Thoracic aorta (tissue), 2 donors: ENCODE results near the gene LBHD2. TPM values are rescaled to one million over a fixed set of nuclear protein-coding genes. Genes with fewer than 3 reads are reported as not detected.

Experiments used
- ATAC-seq: fragments of 150-250 bp; one replicate; pipeline ENCODE4 v1.8.0; 2017; ENCODE audit warnings: low read depth; ENCODE audit not compliant: insufficient number of reproducible peaks, low FRiP score
- DNase-seq: peaks from one replicate; pipeline ENCODE4 v3.0.0-alpha.2; 2020; ENCODE audit warnings: low spot score
- H3K27ac ChIP-seq, 2 donors: fragments of 200-600 bp; sonication (generic); 1 replicate in 1 of 2; 2 replicates in 1 of 2; pipeline ENCODE4 v1.5.1; 2016; ENCODE audit warnings: mild to moderate bottlenecking in 2 of 2, moderate library complexity in 2 of 2
- H3K27me3 ChIP-seq: fragments of 200-600 bp; sonication (generic); replicated peaks from 2 replicates; pipeline ENCODE4 v1.6.0; 2016; ENCODE audit warnings: mild to moderate bottlenecking; ENCODE audit not compliant: insufficient read depth
- H3K36me3 ChIP-seq: fragments of 200-600 bp; sonication (generic); one replicate; pipeline ENCODE4 v1.5.1; 2016
- H3K4me1 ChIP-seq, 2 donors: fragments of 200-600 bp; sonication (generic); 1 replicate in 1 of 2; 2 replicates in 1 of 2; pipeline versions ENCODE4 v1.5.1 to v1.6.0; 2016; ENCODE audit warnings: low read depth in 2 of 2, mild to moderate bottlenecking in 1 of 2; ENCODE audit not compliant: control insufficient read depth in 1 of 2
- H3K4me3 ChIP-seq: fragments of 200-600 bp; sonication (generic); 2 replicates; pipeline ENCODE4 v1.5.1; 2016; ENCODE audit warnings: mild to moderate bottlenecking
- H3K9me3 ChIP-seq: fragments of 200-600 bp; sonication (generic); 2 replicates; pipeline ENCODE4 v1.5.1; 2016
- CTCF ChIP-seq: fragments of 200-600 bp; sonication (generic); IDR thresholded peaks from one replicate; pipeline ENCODE4 v1.5.1; 2019; ENCODE audit warnings: antibody characterized with exemption
- total RNA-seq, 2 donors: library from RNA; depleted of rRNA; stranded (reverse); fragments of >200 nt; gene quantifications; one replicate each; pipeline versions ENCODE4 v1.1.0 to v1.2.3, GENCODE V29; 2016

Gene LBHD2
- total RNA-seq, 2 donors from 2014 or later, result not detected

DNA sequence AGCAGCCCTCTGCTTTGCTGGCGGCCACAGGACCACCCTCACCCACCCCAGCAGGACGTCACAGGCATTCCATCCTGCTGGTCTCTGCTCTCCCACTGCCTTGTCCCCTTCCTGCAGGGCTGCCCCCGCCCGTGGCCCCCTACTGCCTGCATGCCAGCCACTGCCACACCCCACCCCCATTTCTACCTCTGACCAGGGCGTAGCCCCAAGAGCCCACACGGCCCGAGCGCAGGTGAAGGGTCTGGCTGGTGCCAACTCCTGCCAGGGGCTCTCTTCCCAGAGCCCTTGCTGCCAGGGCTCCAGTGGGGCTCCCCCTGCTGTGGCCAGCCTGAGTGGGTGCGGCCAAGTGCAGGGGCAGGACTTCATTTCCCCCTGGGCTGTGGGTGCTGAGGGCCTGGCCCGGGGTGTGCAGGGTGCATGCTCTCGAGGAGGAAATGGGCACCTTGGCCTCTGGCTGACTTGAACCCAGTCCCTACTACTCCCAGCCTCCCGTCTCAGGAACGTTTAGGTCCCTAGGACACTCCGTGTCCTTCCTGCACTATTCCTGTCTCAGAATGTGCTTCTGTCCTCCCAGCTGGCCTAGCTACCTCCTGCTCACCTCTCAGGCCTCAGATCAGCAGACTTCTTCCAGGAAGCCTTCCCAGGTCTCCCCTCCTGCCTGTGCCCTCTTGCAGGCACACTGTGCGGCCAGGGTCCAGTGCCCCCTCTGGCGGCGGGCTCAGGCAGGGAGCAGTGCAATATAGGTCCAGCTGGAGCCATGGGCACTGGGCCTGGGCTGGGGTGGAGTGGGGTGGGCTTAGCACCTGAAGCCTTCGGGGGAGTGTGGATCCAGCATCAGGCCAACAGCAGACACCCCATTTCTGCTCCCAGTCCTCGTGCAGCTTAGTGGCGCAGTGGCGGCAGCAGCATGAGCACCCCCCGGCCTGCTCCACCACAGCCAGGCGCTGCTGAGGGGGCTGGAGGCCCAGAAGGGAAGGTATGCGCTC lies 1.4 kb downstream of the LBHD2 start:
- no peaks in the 10 kb centered on the region for H3K27me3 ChIP-seq
- H3K27ac ChIP-seq, result no peak overlapping the region
- DNase-seq (no peak), ATAC-seq (no peak)
- no peaks in the 10 kb centered on the region for H3K36me3 ChIP-seq
- H3K9me3 ChIP-seq, result no peaks in the 10 kb centered on the region
- TF ChIP-seq CTCF, result no peak
- no peak overlapping the region for H3K4me3 ChIP-seq
- peaks cover 4 to 8% of the 10 kb centered on the region in 2 donors for H3K4me1 ChIP-seq

DNA sequence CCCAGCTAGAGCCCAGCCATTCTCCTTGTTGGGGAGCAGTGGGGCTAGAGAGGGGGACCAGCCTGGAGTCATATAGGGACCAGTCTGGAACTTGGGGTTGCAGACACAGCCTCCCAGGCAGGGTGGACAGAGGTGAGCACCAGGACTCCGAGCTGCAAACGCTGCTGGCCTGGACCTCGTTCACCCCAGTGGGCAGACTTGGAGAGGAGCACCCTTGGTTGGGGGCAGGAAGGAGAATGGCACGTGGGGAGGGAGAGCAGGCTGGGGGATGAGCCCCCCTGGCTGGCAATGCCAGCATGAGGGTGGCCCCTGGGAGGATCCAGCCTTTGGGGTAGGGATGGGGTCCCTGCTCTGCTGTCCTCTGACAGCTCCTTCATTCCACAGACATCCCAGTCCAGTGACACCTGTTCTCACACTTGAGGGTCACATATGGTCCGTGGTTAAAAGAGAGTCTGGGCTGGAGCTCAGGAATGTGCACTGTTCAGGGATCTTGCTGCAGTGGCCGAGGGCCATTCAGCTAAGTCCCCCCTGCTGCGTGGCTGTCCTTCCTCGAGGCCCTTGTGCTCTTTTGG lies 2.8 kb downstream of the LBHD2 start:
- H3K27me3 ChIP-seq, result no peaks in the 10 kb centered on the region
- no peak for TF ChIP-seq CTCF
- peaks cover 9 to 14% of the 10 kb centered on the region in 2 donors for H3K4me1 ChIP-seq
- H3K9me3 ChIP-seq, result no peaks in the 10 kb centered on the region
- H3K4me3 ChIP-seq, result no peak overlapping the region
- no peak for DNase-seq
- H3K27ac ChIP-seq, result no peak overlapping the region
- ATAC-seq, result no peak
- no peaks in the 10 kb centered on the region for H3K36me3 ChIP-seq

- Histone ChIP-seq H3K4me3 (no peak overlapping the region), H3K9me3 (no peaks in the 10 kb centered on the region), H3K27me3 (no peaks in the 10 kb centered on the region), H3K27ac (no peak overlapping the region), H3K36me3 (no peaks in the 10 kb centered on the region), H3K4me1 (peaks cover 9 to 14% of the 10 kb centered on the region in 2 donors)
- DNase-seq, result no peak
- no peak for TF ChIP-seq CTCF
- ATAC-seq, result no peak
Measured at GRCh38 chr14:103087343-103087835, 3.4 kb downstream of the LBHD2 start.

DNA sequence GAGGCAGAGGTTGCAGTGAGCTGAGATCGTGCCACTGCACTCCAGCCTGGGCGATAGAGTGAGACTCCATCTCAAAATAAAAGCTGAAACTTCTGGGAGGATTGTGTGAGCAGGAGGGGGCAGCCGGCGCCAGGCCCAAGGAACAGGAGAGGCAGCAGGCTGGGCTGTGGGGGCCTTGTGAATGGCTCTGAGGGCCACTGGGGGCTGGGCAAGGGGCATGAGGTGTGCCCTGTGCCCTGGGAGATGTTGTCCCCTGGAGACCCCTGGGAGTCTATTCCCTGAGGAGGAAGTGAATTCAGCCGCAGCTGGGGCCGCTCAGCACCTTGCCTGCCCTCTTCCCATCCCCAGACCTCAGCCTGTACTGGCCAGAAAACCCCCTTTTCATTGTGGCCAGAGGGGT lies 4.9 kb downstream of the LBHD2 start:
- DNase-seq, result no peak
- Histone ChIP-seq H3K4me3 (no peak overlapping the region), H3K27me3 (no peaks in the 10 kb centered on the region), H3K36me3 (no peaks in the 10 kb centered on the region), H3K27ac (no peak overlapping the region), H3K4me1 (peaks cover 8 to 12% of the 10 kb centered on the region in 2 donors), H3K9me3 (no peaks in the 10 kb centered on the region)
- ATAC-seq, result no peak
- TF ChIP-seq CTCF, result no peak
